CD14-positive monocyte (primary cell): ENCODE results near the gene MED28. TPM values are rescaled to one million over a fixed set of nuclear protein-coding genes. Genes with fewer than 3 reads are reported as not detected.

Experiments
- DNase-seq, 3 donors: peaks; one replicate each; pipeline ENCODE4 v3.0.0-alpha.2; 2011 to 2022
- H2AFZ ChIP-seq: 2 replicates; pipeline ENCODE4 v1.6.0; 2012; ENCODE audit warnings: mild to moderate bottlenecking, low read depth, low read length, inconsistent platforms; ENCODE audit not compliant: insufficient read depth, poor library complexity, severe bottlenecking
- H3K27ac ChIP-seq, 2 donors: 1 replicate in 1 of 2; 2 replicates in 1 of 2; pipeline ENCODE4 v1.5.1; 2012 to 2013; ENCODE audit warnings: low read length in 2 of 2, control low read depth in 1 of 2, inconsistent platforms in 1 of 2, low read depth in 1 of 2, mild to moderate bottlenecking in 1 of 2
- H3K27me3 ChIP-seq, 2 donors: one replicate each; pipeline versions ENCODE4 v1.6.0 to v1.6.1; 2011 to 2013; ENCODE audit warnings: low read length in 2 of 2; ENCODE audit not compliant: control insufficient read depth in 2 of 2, insufficient read depth in 2 of 2
- H3K36me3 ChIP-seq, 2 donors: replicated peaks in 1 of 2; 1 replicate in 1 of 2; 2 replicates in 1 of 2; pipeline versions ENCODE4 v1.5.1 to v1.6.1; 2012 to 2013; ENCODE audit warnings: low read length in 2 of 2, control low read depth in 1 of 2, inconsistent platforms in 1 of 2, mild to moderate bottlenecking in 1 of 2; ENCODE audit not compliant: insufficient read depth in 2 of 2, control insufficient read depth in 1 of 2
- H3K4me1 ChIP-seq, 2 donors: 1 replicate in 1 of 2; 2 replicates in 1 of 2; pipeline versions ENCODE4 v1.5.1 to v1.6.1; 2012 to 2013; ENCODE audit warnings: low read length in 2 of 2, control low read depth in 1 of 2, inconsistent platforms in 1 of 2, mild to moderate bottlenecking in 1 of 2, moderate library complexity in 1 of 2; ENCODE audit not compliant: insufficient read depth in 2 of 2, control insufficient read depth in 1 of 2
- H3K4me2 ChIP-seq: replicated peaks from 2 replicates; pipeline ENCODE3; 2012; ENCODE audit warnings: low read length, moderate library complexity, mild to moderate bottlenecking; ENCODE audit not compliant: poor library complexity, severe bottlenecking; ENCODE audit errors: extremely low read depth
- H3K4me3 ChIP-seq, 3 experiments: fragments of 200-600 bp in 1 of 3; sonication (generic) in 1 of 3; replicated peaks in 1 of 3; 1 replicate in 2 of 3; 2 replicates in 1 of 3; pipeline ENCODE4 v1.5.1; 2011 to 2013; ENCODE audit warnings: low read length in 3 of 3, mild to moderate bottlenecking in 3 of 3, control low read depth in 2 of 3, low read depth in 2 of 3, inconsistent platforms in 1 of 3, moderate library complexity in 1 of 3
- H3K79me2 ChIP-seq: 2 replicates; pipeline ENCODE4 v1.6.0; 2012; ENCODE audit warnings: mild to moderate bottlenecking, control low read depth, inconsistent platforms, low read length, moderate library complexity; ENCODE audit not compliant: insufficient read depth
- H3K9ac ChIP-seq: 2 replicates; pipeline ENCODE4 v1.6.0; 2017; ENCODE audit warnings: low read length, mild to moderate bottlenecking; ENCODE audit not compliant: insufficient read depth, poor library complexity, severe bottlenecking
- H3K9me3 ChIP-seq, 2 donors: replicated peaks in 1 of 2; 1 replicate in 1 of 2; 2 replicates in 1 of 2; pipeline versions ENCODE4 v1.5.1 to v1.6.1; 2012 to 2013; ENCODE audit warnings: low read length in 2 of 2, control low read depth in 1 of 2; ENCODE audit not compliant: control insufficient read depth in 1 of 2, insufficient read depth in 1 of 2
- H4K20me1 ChIP-seq: 2 replicates; pipeline ENCODE4 v1.6.0; 2012; ENCODE audit warnings: mild to moderate bottlenecking, low read length, control low read depth, moderate library complexity; ENCODE audit not compliant: insufficient read depth
- H3K27ac Mint-ChIP-seq, 7 donors: one replicate each; pipeline ENCODE4 v1.8.0; 2020; ENCODE audit warnings: mild to moderate bottlenecking in 7 of 7, mixed read lengths in 7 of 7, moderate library complexity in 6 of 7, inconsistent platforms in 2 of 7
- H3K27me3 Mint-ChIP-seq, 3 donors: one replicate each; pipeline ENCODE4 v1.8.0; 2021 to 2022; ENCODE audit warnings: low read depth in 3 of 3, mild to moderate bottlenecking in 3 of 3, mixed read lengths in 3 of 3, moderate library complexity in 3 of 3, inconsistent platforms in 1 of 3
- H3K36me3 Mint-ChIP-seq, 2 donors: one replicate each; pipeline ENCODE4 v1.8.0; 2020; ENCODE audit warnings: mixed read lengths in 2 of 2, inconsistent platforms in 1 of 2, mild to moderate bottlenecking in 1 of 2
- H3K4me1 Mint-ChIP-seq: one replicate; pipeline ENCODE4 v1.8.0; 2020; ENCODE audit warnings: mild to moderate bottlenecking, mixed read lengths
- H3K4me3 Mint-ChIP-seq, 2 donors: one replicate each; pipeline ENCODE4 v1.8.0; 2020; ENCODE audit warnings: mild to moderate bottlenecking in 2 of 2, mixed read lengths in 2 of 2, moderate library complexity in 1 of 2
- H3K9me3 Mint-ChIP-seq, 7 donors: one replicate each; pipeline ENCODE4 v1.8.0; 2020 to 2022; ENCODE audit warnings: mixed read lengths in 7 of 7, mild to moderate bottlenecking in 6 of 7, moderate library complexity in 6 of 7, inconsistent platforms in 2 of 7
- WGBS: methylation state at CpG from one replicate; pipeline ENCODE4 v1.1.5; 2013; ENCODE audit warnings: missing lambda C conversion rate; ENCODE audit not compliant: insufficient coverage; 5-methylcytosine and 5-hydroxymethylcytosine counted together
- intact Hi-C, 2 donors: fragments of 100-400 bp; cut with micrococcal nuclease; formaldehyde crosslinking; loops; one replicate each; pipeline versions ENCODE4 v1.15.0 to v1.15.1; 2023
- polyA plus RNA-seq, 3 donors: library from polyadenylated mRNA; depleted of rRNA in 1 of 3; unstranded in 2 of 3; stranded (reverse) in 1 of 3; fragments of 300-500 nt in 2 of 3; fragments of >200 nt in 1 of 3; fragmentation: Illumina TruSeq in 2 of 3; gene quantifications; 1 replicate in 2 of 3; 2 replicates in 1 of 3; pipeline ENCODE4 v1.2.3, GENCODE V29; 2012 to 2021
- TF ChIP-seq, protein P1 (sequence below): fragments of 200-600 bp; IDR thresholded peaks from one replicate; pipeline ENCODE4 v1.8.0; 2022; ENCODE audit warnings: antibody characterized with exemption, mild to moderate bottlenecking

MED28 gene
- polyA plus RNA-seq, 3 donors: 8.6 to 46.4 (median 43.5) TPM

GRCh38 chr4:17646693-17647092 lies 32.3 kb downstream of the MED28 start:
- TF ChIP-seq, protein P1, sequence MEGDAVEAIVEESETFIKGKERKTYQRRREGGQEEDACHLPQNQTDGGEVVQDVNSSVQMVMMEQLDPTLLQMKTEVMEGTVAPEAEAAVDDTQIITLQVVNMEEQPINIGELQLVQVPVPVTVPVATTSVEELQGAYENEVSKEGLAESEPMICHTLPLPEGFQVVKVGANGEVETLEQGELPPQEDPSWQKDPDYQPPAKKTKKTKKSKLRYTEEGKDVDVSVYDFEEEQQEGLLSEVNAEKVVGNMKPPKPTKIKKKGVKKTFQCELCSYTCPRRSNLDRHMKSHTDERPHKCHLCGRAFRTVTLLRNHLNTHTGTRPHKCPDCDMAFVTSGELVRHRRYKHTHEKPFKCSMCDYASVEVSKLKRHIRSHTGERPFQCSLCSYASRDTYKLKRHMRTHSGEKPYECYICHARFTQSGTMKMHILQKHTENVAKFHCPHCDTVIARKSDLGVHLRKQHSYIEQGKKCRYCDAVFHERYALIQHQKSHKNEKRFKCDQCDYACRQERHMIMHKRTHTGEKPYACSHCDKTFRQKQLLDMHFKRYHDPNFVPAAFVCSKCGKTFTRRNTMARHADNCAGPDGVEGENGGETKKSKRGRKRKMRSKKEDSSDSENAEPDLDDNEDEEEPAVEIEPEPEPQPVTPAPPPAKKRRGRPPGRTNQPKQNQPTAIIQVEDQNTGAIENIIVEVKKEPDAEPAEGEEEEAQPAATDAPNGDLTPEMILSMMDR: no peak
- 17% methylated on average over 1 of the region's 3 CpGs for WGBS
- H3K4me1 Mint-ChIP-seq: no peaks in the 10 kb centered on the region

GRCh38 chr4:17647176-17647806 lies 32.9 kb downstream of the MED28 start:
- no peak overlapping the region for H2AFZ ChIP-seq
- DNase-seq: no peak
- H3K36me3 Mint-ChIP-seq: no peaks in the 10 kb centered on the region
- 94% methylated on average over 6 of the region's 9 CpGs for WGBS
- H4K20me1 ChIP-seq: no peaks in the 10 kb centered on the region
- intact Hi-C loops: no loop called here
- no peak overlapping the region for H3K27ac Mint-ChIP-seq
- no peak overlapping the region for H3K4me2 ChIP-seq
- H3K79me2 ChIP-seq: no peaks in the 10 kb centered on the region
- peaks cover 0 to 14% (median 9%) of the 10 kb centered on the region in 7 donors for H3K9me3 Mint-ChIP-seq
- H3K27me3 ChIP-seq: no peaks in the 10 kb centered on the region
- H3K4me3 ChIP-seq: no peak overlapping the region
- H3K9ac ChIP-seq: no peak overlapping the region
- peaks cover 0 to 12% (median 3%) of the 10 kb centered on the region in 3 donors for H3K27me3 Mint-ChIP-seq
- H3K4me1 ChIP-seq: no peaks in the 10 kb centered on the region
- H3K27ac ChIP-seq: no peak overlapping the region
- TF ChIP-seq, protein P1: no peak
- H3K9me3 ChIP-seq: peaks cover 0 to 6% of the 10 kb centered on the region in 2 donors
- H3K4me3 Mint-ChIP-seq: no peak overlapping the region
- no peaks in the 10 kb centered on the region for H3K4me1 Mint-ChIP-seq
- no peaks in the 10 kb centered on the region for H3K36me3 ChIP-seq

More at GRCh38 chr4:17646693-17647092, 32.3 kb downstream of the MED28 start:
- H3K27me3 Mint-ChIP-seq: peaks cover 0 to 11% (median 3%) of the 10 kb centered on the region in 3 donors
- Histone ChIP-seq H3K9me3 (peaks cover 0 to 9% of the 10 kb centered on the region in 2 donors), H3K4me3 (no peak overlapping the region), H3K4me2 (no peak overlapping the region), H3K4me1 (no peaks in the 10 kb centered on the region), H4K20me1 (no peaks in the 10 kb centered on the region), H2AFZ (no peak overlapping the region), H3K27ac (no peak overlapping the region), H3K9ac (no peak overlapping the region), H3K27me3 (no peaks in the 10 kb centered on the region), H3K79me2 (no peaks in the 10 kb centered on the region), H3K36me3 (no peaks in the 10 kb centered on the region)
- H3K27ac Mint-ChIP-seq: peak overlapping the region in 1 of 7 donors; percentile 37
- no peak overlapping the region for H3K4me3 Mint-ChIP-seq
- intact Hi-C loops: no loop called here
- H3K36me3 Mint-ChIP-seq: no peaks in the 10 kb centered on the region
- DNase-seq: no peak
- H3K9me3 Mint-ChIP-seq: peaks cover 0 to 15% (median 9%) of the 10 kb centered on the region in 7 donors
